HCT116 (cell line): ENCODE results near the gene CEACAM1. TPM values are rescaled to one million over a fixed set of nuclear protein-coding genes. Genes with fewer than 3 reads are reported as not detected.

ENCODE experiments used
- ATAC-seq: fragments of 200-7000 bp; cut with Tn5 transposase; 2 replicates; pipeline ENCODE4 v1.9.1; 2020; ENCODE audit warnings: mild to moderate bottlenecking, moderate library complexity
- BruUV-seq: library from RNA; stranded (reverse); fragments of 400-500 nt; replicated peaks from 2 replicates; lab custom pipeline; 2021; lab: Mats Ljungman, UMichigan
- CTCF ChIA-PET: fragments of 300-600 bp; sonication (Branson Sonifier 250); formaldehyde crosslinking; loops from one replicate; lab custom pipeline; 2021; ENCODE audit warnings: antibody characterized with exemption; lab: Charles Lee
- POLR2A ChIA-PET: fragments of 300-600, 350-600 bp; sonication (Branson Sonifier 250); formaldehyde crosslinking; loops from one replicate; lab custom pipeline; 2021; ENCODE audit warnings: antibody characterized with exemption; lab: Charles Lee
- RAD21 ChIA-PET, 2 experiments: fragments of 300-600 bp; sonication (Branson Sonifier 250); formaldehyde crosslinking; loops; one replicate each; lab custom pipeline; 2023; ENCODE audit warnings: low total read pairs in 2 of 2; ENCODE audit not compliant: uncharacterized antibody in 2 of 2, unreplicated experiment in 2 of 2, low non-redundant PET in 1 of 2; lab: Charles Lee
- DNase-seq: peaks from one replicate; pipeline ENCODE4 v3.0.0-alpha.2; 2010; ENCODE audit warnings: low read depth, low spot score
- H2AFZ ChIP-seq: fragments of 200-600 bp; shearing (Covaris generic), sonication (generic); 2 replicates; pipeline ENCODE4 v1.6.1; 2017; ENCODE audit warnings: low read depth, mixed run types, mixed read lengths, antibody characterized with exemption, low read length; ENCODE audit not compliant: poor library complexity, severe bottlenecking
- H3K27ac ChIP-seq: 2 replicates; pipeline ENCODE4 v1.5.1; 2012; ENCODE audit warnings: low read depth, low read length
- H3K27me3 ChIP-seq: fragments of 200-600 bp; sonication (generic); 2 replicates; pipeline ENCODE4 v1.6.1; 2016; ENCODE audit warnings: mixed run types, low read length, mixed read lengths; ENCODE audit not compliant: insufficient read depth
- H3K36me3 ChIP-seq, 2 experiments: fragments of 200-500 bp in 1 of 2; fragments of 200-600 bp in 1 of 2; sonication (Bioruptor generic) in 1 of 2; sonication (generic) in 1 of 2; 2 replicates each; pipeline versions ENCODE4 v1.5.1 to v1.6.1; 2014 to 2016; ENCODE audit warnings: low read length in 2 of 2, inconsistent platforms in 1 of 2, mixed read lengths in 1 of 2, mixed run types in 1 of 2; ENCODE audit not compliant: insufficient read depth in 2 of 2, control insufficient read depth in 1 of 2
- H3K4me1 ChIP-seq, 2 experiments: fragments of 200-600 bp in 1 of 2; sonication (generic) in 1 of 2; 2 replicates each; pipeline versions ENCODE4 v1.5.1 to v1.6.1; 2012 to 2017; ENCODE audit warnings: low read length in 2 of 2, inconsistent platforms in 1 of 2, mild to moderate bottlenecking in 1 of 2, mixed read lengths in 1 of 2, mixed run types in 1 of 2, moderate library complexity in 1 of 2; ENCODE audit not compliant: insufficient read depth in 2 of 2, control insufficient read depth in 1 of 2
- H3K4me2 ChIP-seq: fragments of 200-600 bp; sonication (generic); 2 replicates; pipeline ENCODE4 v1.6.1; 2017; ENCODE audit warnings: mixed run types, low read length, mixed read lengths
- H3K4me3 ChIP-seq, 2 experiments: fragments of 200-600 bp in 1 of 2; sonication (generic) in 1 of 2; replicated peaks in 1 of 2; 2 replicates each; pipeline ENCODE4 v1.5.1; 2011 to 2016; ENCODE audit warnings: low read length in 2 of 2, control low read depth in 1 of 2, low read depth in 1 of 2, mild to moderate bottlenecking in 1 of 2, mixed read lengths in 1 of 2, mixed run types in 1 of 2
- H3K79me2 ChIP-seq: fragments of 200-600 bp; sonication (generic); 2 replicates; pipeline ENCODE4 v1.6.1; 2017; ENCODE audit warnings: mild to moderate bottlenecking, mixed run types, low read length, moderate library complexity, mixed read lengths; ENCODE audit not compliant: insufficient read depth
- H3K9ac ChIP-seq: fragments of 200-600 bp; sonication (generic); 2 replicates; pipeline ENCODE4 v1.6.1; 2016; ENCODE audit warnings: low read length, mixed read lengths
- H3K9me2 ChIP-seq: fragments of 200-600 bp; sonication (generic), shearing (Covaris generic); 2 replicates; pipeline ENCODE4 v1.6.1; 2017; ENCODE audit warnings: mixed run types, mild to moderate bottlenecking, moderate library complexity; ENCODE audit not compliant: insufficient read depth
- H3K9me3 ChIP-seq, 2 experiments: fragments of 200-500 bp in 1 of 2; fragments of 200-600 bp in 1 of 2; sonication (Bioruptor generic) in 1 of 2; sonication (generic) in 1 of 2; 2 replicates each; pipeline ENCODE4 v1.6.1; 2014 to 2017; ENCODE audit warnings: low read length in 2 of 2, mixed read lengths in 2 of 2, inconsistent platforms in 1 of 2, low read depth in 1 of 2, mild to moderate bottlenecking in 1 of 2, mixed run types in 1 of 2, moderate library complexity in 1 of 2; ENCODE audit not compliant: control insufficient read depth in 1 of 2, insufficient read depth in 1 of 2
- H4K20me1 ChIP-seq: fragments of 200-600 bp; sonication (generic), shearing (Covaris generic); 2 replicates; pipeline ENCODE4 v1.6.1; 2017; ENCODE audit warnings: mixed run types, mild to moderate bottlenecking, moderate library complexity; ENCODE audit not compliant: insufficient read depth
- ATF3 ChIP-seq: IDR thresholded peaks from 2 replicates; pipeline ENCODE4 v1.6.1; 2012
- CEBPB ChIP-seq: IDR thresholded peaks from 2 replicates; pipeline ENCODE4 v1.6.1; 2012; ENCODE audit warnings: low read depth
- EGR1 ChIP-seq: IDR thresholded peaks from 2 replicates; pipeline ENCODE4 v1.6.1; 2012; ENCODE audit warnings: low read depth
- ELF1 ChIP-seq: IDR thresholded peaks from 2 replicates; pipeline ENCODE4 v1.6.1; 2012; ENCODE audit warnings: low read depth, borderline replicate concordance
- EZH2 ChIP-seq: fragments of 200-600 bp; sonication (generic); IDR thresholded peaks from 2 replicates; pipeline ENCODE4 v1.6.1; 2017; ENCODE audit warnings: antibody characterized with exemption, mixed run types
- EZH2phosphoT487 ChIP-seq: fragments of 200-600 bp; IDR thresholded peaks from 2 replicates; pipeline ENCODE4 v1.6.1; 2018; ENCODE audit warnings: antibody characterized with exemption, borderline replicate concordance
- JUND ChIP-seq: IDR thresholded peaks from 2 replicates; pipeline ENCODE4 v1.6.1; 2012
- MAX ChIP-seq: IDR thresholded peaks from 2 replicates; pipeline ENCODE4 v1.6.1; 2012
- RAD21 ChIP-seq: IDR thresholded peaks from 2 replicates; pipeline ENCODE4 v1.6.1; 2012; ENCODE audit warnings: low read depth, mild to moderate bottlenecking
- SIN3A ChIP-seq: IDR thresholded peaks from 2 replicates; pipeline ENCODE4 v1.6.1; 2012; ENCODE audit warnings: low read depth
- SP1 ChIP-seq: IDR thresholded peaks from 2 replicates; pipeline ENCODE4 v1.6.1; 2012; ENCODE audit warnings: low read depth
- SRF ChIP-seq: IDR thresholded peaks from 2 replicates; pipeline ENCODE4 v1.6.1; 2012; ENCODE audit warnings: low read depth
- TCF7L2 ChIP-seq: IDR thresholded peaks from 2 replicates; pipeline ENCODE4 v1.7.0; 2011; ENCODE audit warnings: borderline replicate concordance, inconsistent platforms; ENCODE audit not compliant: insufficient read depth, insufficient read length; ENCODE audit errors: extremely low read depth
- YY1 ChIP-seq: IDR thresholded peaks from 2 replicates; pipeline ENCODE4 v1.6.1; 2011; ENCODE audit warnings: low read length, low read depth, moderate library complexity, mild to moderate bottlenecking; ENCODE audit not compliant: insufficient replicate concordance; ENCODE audit errors: extremely low read depth
- ZBTB33 ChIP-seq: IDR thresholded peaks from 2 replicates; pipeline ENCODE4 v1.6.1; 2011; ENCODE audit warnings: mild to moderate bottlenecking, low read length, moderate library complexity; ENCODE audit not compliant: insufficient replicate concordance; ENCODE audit errors: extremely low read depth
- ZNF274 ChIP-seq: fragments of 200-500 bp; sonication (Bioruptor generic); IDR thresholded peaks from 2 replicates; pipeline ENCODE4 v1.6.1; 2014; ENCODE audit warnings: mild to moderate bottlenecking, low read depth, low read length, inconsistent platforms
- intact Hi-C: fragments of 100-400 bp; cut with micrococcal nuclease; formaldehyde crosslinking; loops from 2 replicates; pipeline ENCODE4 v1.10.0; 2022
- total RNA-seq: library from RNA; stranded (reverse); gene quantifications from one replicate; pipeline ENCODE4 v1.2.1, GENCODE V29; 2021; ENCODE audit not compliant: unreplicated experiment
- TF ChIP-seq, protein P1 (sequence below), 3 experiments: fragments of 200-600 bp in 1 of 3; sonication (generic) in 1 of 3; IDR thresholded peaks in 2 of 3; conservative IDR thresholded peaks in 1 of 3; 2 replicates each; pipeline ENCODE4 v1.5.1; 2012 to 2017; ENCODE audit warnings: low read depth in 2 of 3, low read length in 2 of 3, antibody characterized with exemption in 1 of 3, borderline replicate concordance in 1 of 3, control low read depth in 1 of 3, mild to moderate bottlenecking in 1 of 3, mixed read lengths in 1 of 3, mixed run types in 1 of 3, moderate library complexity in 1 of 3; ENCODE audit not compliant: insufficient read depth in 1 of 3

The CEACAM1 gene
- total RNA-seq, 1 experiment from 2014 or later = 1.2 TPM

- no peak for TF ChIP-seq ELF1
- TF ChIP-seq EZH2 = no peak
- no peak for TF ChIP-seq RAD21
- no peak for TF ChIP-seq SP1
- TF ChIP-seq ZNF274 = no peak
- TF ChIP-seq SIN3A = no peak
- no peak for TF ChIP-seq TCF7L2
- no peak for TF ChIP-seq CEBPB
- TF ChIP-seq, protein P1, sequence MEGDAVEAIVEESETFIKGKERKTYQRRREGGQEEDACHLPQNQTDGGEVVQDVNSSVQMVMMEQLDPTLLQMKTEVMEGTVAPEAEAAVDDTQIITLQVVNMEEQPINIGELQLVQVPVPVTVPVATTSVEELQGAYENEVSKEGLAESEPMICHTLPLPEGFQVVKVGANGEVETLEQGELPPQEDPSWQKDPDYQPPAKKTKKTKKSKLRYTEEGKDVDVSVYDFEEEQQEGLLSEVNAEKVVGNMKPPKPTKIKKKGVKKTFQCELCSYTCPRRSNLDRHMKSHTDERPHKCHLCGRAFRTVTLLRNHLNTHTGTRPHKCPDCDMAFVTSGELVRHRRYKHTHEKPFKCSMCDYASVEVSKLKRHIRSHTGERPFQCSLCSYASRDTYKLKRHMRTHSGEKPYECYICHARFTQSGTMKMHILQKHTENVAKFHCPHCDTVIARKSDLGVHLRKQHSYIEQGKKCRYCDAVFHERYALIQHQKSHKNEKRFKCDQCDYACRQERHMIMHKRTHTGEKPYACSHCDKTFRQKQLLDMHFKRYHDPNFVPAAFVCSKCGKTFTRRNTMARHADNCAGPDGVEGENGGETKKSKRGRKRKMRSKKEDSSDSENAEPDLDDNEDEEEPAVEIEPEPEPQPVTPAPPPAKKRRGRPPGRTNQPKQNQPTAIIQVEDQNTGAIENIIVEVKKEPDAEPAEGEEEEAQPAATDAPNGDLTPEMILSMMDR (IDR thresholded peaks at IDR 0.05 in 2 of 3, conservative IDR thresholded peaks at IDR 0.05 in 1 of 3; ENCODE audit: borderline replicate concordance in 1 of 3, insufficient read depth in 1 of 3, low read depth in 2 of 3, low read length in 2 of 3) = no peak
- TF ChIP-seq ATF3 = no peak
- no peak for TF ChIP-seq MAX
- TF ChIP-seq EGR1 = no peak
- no peak for TF ChIP-seq JUND
- no peak for TF ChIP-seq YY1
- TF ChIP-seq ZBTB33 = no peak
- no peak for TF ChIP-seq EZH2phosphoT487
- TF ChIP-seq SRF = no peak
- Histone ChIP-seq H3K4me3 (no peak overlapping the region), H3K27ac (no peak overlapping the region), H3K9me2 (no peaks in the 10 kb centered on the region), H3K27me3 (no peaks in the 10 kb centered on the region), H4K20me1 (no peaks in the 10 kb centered on the region), H3K4me2 (no peak overlapping the region), H3K9ac (no peak overlapping the region), H3K79me2 (no peaks in the 10 kb centered on the region), H3K9me3 (no peaks in the 10 kb centered on the region), H3K36me3 (no peaks in the 10 kb centered on the region), H2AFZ (no peak overlapping the region), H3K4me1 (no peaks in the 10 kb centered on the region)
- ChIA-PET POLR2A (no interaction called here), CTCF (interaction anchor here (0.8 kb wide), 1 partner anchor 100 kb away, joined by 3 read pairs; no protein-coding TSS in a partner anchor), RAD21 (no interaction called here)
- intact Hi-C loops = no loop called here
- BruUV-seq = no TSS peak
- DNase-seq = no peak
- no peak for ATAC-seq
These were observed 11.8 kb upstream of the CEACAM1 start for GRCh38 chr19:42540071-42540553.
